Fibroblast of lung (primary cell): ENCODE measurements around the gene S100P.

Source experiments
- CTCF ChIP-seq, 2 donors: IDR thresholded peaks in 1 of 2; conservative IDR thresholded peaks in 1 of 2; 1 replicate in 1 of 2; 2 replicates in 1 of 2; pipeline ENCODE4 v1.5.1; 2011 to 2012; ENCODE audit warnings: low read length in 2 of 2, control low read depth in 1 of 2, inconsistent platforms in 1 of 2, low read depth in 1 of 2, mild to moderate bottlenecking in 1 of 2
- EZH2 ChIP-seq: IDR thresholded peaks from 2 replicates; pipeline ENCODE4 v1.5.1; 2012; ENCODE audit warnings: low read length, control low read depth, mild to moderate bottlenecking; ENCODE audit errors: missing control alignments

GRCh38 chr4:6724421-6725111 lies 30.9 kb downstream of the S100P start:
- TF ChIP-seq CTCF (conservative IDR thresholded peaks at IDR 0.05 in 1 of 2, IDR thresholded peaks at IDR 0.05 in 1 of 2; ENCODE audit: low read depth in 1 of 2, low read length in 2 of 2) (no peak), EZH2 (no peak)
